Cardiac fibroblast (primary cell): ENCODE measurements around the gene ADARB1.
"Not testable (repeated sequence)": the region's sequence is repeated elsewhere in the genome, so short reads cannot be mapped to it uniquely, and the experiment has no call there.

ENCODE experiments used
- DNase-seq, 2 donors: peaks; one replicate each; pipeline versions ENCODE4 v3.0.0 to v3.0.0-alpha.2; 2010; ENCODE audit warnings: low read depth in 2 of 2
- H3K4me3 ChIP-seq, 2 donors: replicated peaks in 1 of 2; 1 replicate in 1 of 2; 2 replicates in 1 of 2; pipeline ENCODE4 v1.5.1; 2011; ENCODE audit warnings: low read depth in 2 of 2, low read length in 2 of 2, mild to moderate bottlenecking in 2 of 2, moderate library complexity in 1 of 2
- CTCF ChIP-seq: IDR thresholded peaks from one replicate; pipeline ENCODE4 v1.5.1; 2011; ENCODE audit warnings: low read depth, mild to moderate bottlenecking, low read length, inconsistent platforms

The ADARB1 gene

GRCh38 chr21:45136500-45136899 lies 62.1 kb downstream of the ADARB1 start:
- no peak for TF ChIP-seq CTCF
- DNase-seq = no peak
- no peak overlapping the region for H3K4me3 ChIP-seq

- DNase-seq = peak; percentile 90 to 91
- TF ChIP-seq CTCF = peak; percentile 94
- H3K4me3 ChIP-seq = no peak overlapping the region
Observed at GRCh38 chr21:45136927-45137611, 62.7 kb downstream of the ADARB1 start.

- TF ChIP-seq CTCF = no peak
- no peak overlapping the region for H3K4me3 ChIP-seq
- no peak for DNase-seq
Observed at GRCh38 chr21:45137612-45137937, 63.2 kb downstream of the ADARB1 start.

GRCh38 chr21:45138199-45139002 lies 64.0 kb downstream of the ADARB1 start:
- DNase-seq = peak; percentile 77 to 78
- TF ChIP-seq CTCF = peak; percentile 84
- no peak overlapping the region for H3K4me3 ChIP-seq

GRCh38 chr21:45139003-45139360 lies 64.6 kb downstream of the ADARB1 start:
- not testable (repeated sequence) for H3K4me3 ChIP-seq
- DNase-seq = peak in 1 of 2 donors; percentile 23

- no peak overlapping the region for H3K4me3 ChIP-seq
- no peak for DNase-seq
- TF ChIP-seq CTCF = no peak
Observed at GRCh38 chr21:45139473-45139872, 65.1 kb downstream of the ADARB1 start.

GRCh38 chr21:45140346-45140940 lies 66.1 kb downstream of the ADARB1 start:
- peak; percentile 97 for TF ChIP-seq CTCF
- H3K4me3 ChIP-seq = no peak overlapping the region
- DNase-seq = peak; percentile 94 to 96

- not testable (repeated sequence) for H3K4me3 ChIP-seq, DNase-seq
Observed at GRCh38 chr21:45140944-45141343, 66.6 kb downstream of the ADARB1 start.
